GM18873 (cell line): ENCODE data around the gene PGPEP1.
A peak's percentile ranks its signal among the peaks of the same experiment; 100 is the strongest.
"Not testable (repeated sequence)": the region's sequence is repeated elsewhere in the genome, so short reads cannot be mapped to it uniquely, and the experiment has no call there.

Source experiments
- ATAC-seq: cut with Tn5 transposase; IDR thresholded peaks from one replicate; pipeline ENCODE4 v1.9.1; 2021; ENCODE audit warnings: mild to moderate bottlenecking, moderate library complexity, moderate number of reproducible peaks; ENCODE audit not compliant: unreplicated experiment, low FRiP score

Gene PGPEP1

DNA sequence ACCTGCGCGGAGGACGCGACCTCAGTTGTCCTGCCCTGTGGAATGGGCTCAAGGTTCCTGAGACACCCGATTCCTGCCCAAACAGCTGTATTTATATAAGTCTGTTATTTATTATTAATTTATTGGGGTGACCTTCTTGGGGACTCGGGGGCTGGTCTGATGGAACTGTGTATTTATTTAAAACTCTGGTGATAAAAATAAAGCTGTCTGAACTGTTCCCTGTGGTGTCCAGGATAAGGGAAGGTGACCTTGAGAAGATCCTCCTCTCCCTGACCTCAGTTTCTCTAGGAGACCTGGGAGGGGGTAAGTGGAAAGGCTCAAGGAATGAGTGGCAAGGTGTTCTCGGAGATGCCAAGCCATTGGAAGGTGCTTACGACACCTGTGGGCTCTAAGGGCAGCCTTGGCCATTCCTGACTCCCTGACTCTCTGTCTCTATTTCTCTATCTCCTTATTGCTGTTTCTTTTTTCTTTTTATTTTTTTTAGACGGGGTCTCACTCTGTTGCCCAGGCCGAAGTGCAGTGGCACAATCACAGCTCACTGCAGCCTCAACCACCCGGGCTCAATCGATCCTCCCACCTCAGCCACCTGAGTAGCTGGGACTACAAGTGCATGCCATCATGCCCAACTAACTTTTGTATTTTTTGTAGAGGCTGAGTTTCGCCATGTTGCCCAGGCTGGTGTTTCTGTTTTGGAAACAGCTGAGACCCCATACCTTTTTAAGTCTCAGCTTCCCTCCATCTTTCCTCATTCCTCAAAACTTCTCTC is 48.7 kb downstream of the PGPEP1 start:
- no peak for ATAC-seq

DNA sequence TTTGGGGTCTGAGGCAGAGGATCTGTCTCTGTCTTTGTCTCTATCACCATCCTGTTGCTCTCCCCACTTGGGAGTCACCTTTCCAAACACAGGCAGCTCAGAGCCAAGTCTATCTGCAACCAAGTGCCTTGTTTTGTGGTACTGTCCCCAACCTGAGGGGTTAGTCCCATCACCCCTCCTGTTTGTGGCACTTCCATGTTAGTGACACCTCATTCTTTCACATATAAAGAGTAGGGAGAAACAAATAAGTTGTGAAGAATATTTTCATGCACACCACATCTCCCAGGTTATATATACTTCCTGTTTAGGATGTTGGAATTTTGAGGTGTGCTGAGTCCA is 49.3 kb downstream of the PGPEP1 start:
- no peak for ATAC-seq

DNA sequence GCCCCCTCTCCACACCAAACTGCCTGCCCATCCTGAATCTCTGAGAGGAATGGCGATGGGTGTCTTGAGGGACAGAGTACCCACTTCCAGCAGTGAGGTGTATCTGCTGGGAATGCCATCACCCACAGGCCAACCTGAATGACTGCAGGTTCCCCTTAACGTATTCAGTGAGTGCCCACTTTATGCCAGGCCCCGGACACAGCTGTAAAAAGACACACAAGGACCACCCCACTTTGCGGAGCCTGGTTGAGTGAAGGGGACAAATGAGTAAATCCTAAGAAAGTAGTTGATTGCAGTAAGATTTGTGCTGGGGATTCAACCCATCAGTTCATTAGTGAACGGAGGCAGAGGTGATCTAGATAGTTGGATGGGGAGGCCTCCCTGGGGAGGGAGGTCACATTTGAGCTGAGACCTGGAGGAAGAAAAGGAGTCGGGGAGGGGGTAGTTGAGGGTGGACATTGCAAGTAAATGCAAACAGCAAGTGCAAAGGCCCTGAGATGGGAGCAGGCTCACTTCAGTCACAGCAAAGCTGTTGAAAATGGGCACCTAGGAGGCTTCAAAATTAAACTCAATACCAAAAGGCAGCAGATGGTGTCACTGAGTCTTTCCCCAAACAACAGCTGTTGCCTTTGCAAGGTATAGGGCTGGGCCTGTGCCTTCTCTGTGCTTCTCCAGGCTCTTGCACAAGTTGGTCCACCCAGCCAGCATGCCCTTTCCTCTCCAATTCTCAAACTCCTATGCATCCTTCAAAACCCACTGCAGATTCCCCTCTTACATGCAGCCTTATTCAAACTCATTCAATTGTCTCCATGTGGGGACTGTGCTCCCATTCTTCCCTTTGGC is 49.9 kb downstream of the PGPEP1 start:
- no peak for ATAC-seq

DNA sequence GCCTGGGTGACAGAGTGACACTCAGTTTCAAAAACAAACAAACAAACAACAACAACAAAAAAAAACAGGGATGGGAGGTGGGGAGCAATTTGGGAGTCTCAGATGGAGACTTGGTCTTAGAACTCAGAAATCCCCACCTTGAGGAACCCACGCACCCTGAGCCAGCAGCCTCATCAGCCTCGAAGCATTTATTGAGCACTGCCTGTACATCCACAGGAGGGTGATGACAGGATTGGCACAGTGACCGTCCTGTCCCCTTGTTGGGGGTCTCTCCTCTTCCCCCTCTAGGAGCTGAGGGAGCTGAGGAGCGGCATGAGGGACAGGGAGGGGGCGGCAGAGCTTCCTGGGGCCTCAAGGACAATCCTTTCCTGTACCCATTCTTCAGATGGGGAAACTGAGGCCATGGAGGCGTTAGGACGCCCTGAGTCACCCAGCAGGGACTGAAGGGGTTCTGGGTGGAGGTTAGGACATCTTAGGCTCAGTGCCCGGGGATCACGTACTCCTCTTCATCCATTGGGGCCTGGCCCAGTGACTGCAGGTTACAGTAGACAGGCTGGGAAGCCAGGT is 51.2 kb downstream of the PGPEP1 start:
- ATAC-seq = no peak

DNA sequence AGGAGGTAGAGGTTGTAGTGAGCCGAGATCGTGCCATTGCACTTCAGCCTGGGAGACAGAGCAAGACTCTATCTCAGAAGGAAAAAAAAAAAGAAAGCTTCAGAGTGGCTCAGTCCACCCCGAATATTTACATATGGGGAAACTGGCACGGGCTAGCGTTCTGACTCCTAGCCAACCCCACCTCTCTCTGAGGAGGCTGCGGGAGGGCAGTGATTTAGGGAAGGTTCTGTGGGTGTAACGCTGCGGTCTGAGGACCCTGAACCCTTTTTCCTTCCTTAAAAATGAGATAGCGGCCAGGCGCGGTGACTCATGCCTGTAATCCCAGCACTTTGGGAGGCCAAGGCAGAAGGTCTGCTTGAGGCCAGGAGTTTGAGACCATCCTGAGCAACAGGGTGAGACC is 52.0 kb downstream of the PGPEP1 start:
- no peak for ATAC-seq

DNA sequence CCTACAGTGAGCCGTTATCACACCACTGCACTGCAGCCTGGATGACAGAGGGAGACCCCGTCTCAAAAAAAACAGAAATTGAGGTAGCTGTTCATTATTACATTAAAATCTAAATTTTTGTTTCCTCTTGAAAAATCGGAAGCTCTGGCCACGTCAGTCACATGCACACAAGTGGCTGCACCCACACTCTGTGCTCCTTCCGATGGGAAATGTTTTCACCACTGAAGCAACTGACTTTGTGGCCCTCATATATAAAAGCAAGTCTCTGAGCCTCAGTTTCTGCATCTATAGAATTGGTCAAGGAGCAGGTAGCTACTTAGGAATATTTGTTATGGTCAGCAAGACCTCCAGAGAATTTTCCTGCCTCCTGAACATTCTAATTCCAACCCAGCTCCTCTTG is 52.5 kb downstream of the PGPEP1 start:
- no peak for ATAC-seq

DNA sequence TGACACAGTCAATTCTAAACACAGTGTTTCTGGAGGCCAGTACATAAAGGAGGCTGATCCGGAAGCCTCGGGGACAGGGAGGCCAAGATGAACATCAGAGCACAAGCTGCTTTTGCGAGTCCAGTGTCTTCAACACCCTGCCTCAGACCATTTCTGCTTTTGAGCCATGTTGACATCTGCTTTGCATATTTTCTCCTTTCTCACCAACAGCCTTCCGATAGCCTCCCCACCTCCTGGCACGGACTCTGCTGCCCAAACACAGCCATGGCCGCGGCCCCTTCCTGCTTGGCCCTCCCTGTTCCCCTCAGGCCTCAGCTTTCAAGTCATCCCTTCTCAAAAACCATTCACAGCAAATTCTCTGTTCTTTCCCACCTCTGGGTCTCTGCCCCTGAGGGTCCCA is 53.4 kb downstream of the PGPEP1 start:
- no peak for ATAC-seq

DNA sequence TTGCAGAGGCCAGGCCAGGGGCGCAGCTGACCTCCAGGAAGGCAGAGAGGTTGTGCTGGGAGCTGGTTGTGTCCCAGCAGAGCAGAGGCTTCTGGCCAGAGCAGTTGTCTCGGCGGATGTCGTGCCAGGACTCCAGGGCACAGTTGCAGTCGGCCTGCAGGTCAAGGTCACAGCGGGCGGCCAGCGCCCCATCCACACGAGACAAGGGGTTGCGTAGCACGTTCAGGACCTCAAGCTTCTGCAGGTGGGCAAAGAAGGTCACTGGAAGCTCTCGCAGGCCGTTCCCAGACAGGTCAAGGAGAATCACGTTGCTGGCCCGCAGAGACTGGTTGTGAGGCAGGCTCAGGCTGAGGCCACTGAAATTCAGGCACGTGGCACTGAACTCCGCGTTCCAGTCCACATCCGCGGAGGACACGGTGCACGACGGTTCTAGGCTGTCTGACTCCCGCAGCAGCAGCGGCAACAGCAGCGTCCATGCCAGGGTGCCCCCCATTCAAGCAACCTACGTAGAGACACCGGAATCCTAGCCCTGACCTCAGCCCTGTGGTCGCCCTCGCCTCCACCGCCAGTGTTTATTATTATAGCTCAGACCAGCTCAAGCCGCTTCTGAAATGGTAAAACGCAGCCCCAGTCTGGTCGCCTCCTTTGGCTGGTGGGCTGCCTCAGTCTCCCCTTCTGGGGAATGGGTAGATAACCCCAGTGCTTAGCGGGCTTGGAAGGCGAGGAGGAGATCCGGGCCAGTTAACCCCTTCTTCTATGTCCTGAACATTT is 56.3 kb downstream of the PGPEP1 start:
- ATAC-seq = no peak

DNA sequence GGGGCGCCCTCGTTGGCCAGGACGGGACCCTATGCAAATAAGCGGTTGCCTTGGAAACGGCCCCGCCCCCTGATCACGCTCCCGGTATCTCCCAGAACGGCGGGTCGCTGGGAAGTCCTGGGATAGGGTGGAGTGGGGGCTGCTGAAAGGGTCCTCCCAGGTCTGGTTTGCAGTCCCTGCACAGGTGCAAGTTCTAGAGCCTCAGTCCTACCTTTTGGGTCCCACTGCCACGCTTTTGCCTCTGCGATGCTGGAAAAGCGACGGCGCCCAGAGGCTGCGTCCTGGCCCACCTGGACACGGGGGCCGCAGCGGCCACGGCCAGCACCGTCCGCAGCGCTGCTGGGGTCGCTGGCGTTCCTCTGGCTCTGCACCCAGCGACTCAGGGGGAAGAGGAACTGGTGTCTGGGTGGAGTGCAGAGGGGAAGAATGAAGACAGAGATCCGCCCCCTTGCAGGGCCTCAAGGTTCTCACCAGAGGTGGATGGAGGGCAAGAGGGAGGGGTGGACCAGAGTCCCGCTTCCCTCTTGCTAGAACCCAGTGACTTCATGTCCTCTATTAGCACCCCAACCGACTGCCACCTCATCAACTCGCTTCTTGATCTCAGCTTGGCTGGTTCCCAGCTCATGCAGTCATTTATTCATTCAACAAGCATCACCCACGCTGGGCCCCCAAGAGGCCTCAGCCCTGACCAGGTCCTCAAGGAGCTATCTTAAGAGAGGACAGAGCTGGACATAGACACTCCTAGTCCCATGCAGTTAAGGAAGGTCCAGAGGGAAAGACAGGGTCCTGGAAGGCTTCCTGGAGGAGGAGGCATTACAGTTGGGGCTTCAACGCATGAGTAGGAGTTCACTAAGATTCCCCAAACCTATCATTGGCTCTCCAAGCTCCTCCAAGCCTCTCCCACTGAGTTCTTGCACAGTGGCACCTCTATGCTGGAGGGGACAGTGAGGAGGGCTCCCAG is 57.1 kb downstream of the PGPEP1 start, which contains the start of gene LRRC25:
Gene LRRC25, minus strand, starts transcription at position 381 of the 961 bp plus-strand sequence. CDS start 659 bp downstream, outside the sequence.
- ATAC-seq = no peak

DNA sequence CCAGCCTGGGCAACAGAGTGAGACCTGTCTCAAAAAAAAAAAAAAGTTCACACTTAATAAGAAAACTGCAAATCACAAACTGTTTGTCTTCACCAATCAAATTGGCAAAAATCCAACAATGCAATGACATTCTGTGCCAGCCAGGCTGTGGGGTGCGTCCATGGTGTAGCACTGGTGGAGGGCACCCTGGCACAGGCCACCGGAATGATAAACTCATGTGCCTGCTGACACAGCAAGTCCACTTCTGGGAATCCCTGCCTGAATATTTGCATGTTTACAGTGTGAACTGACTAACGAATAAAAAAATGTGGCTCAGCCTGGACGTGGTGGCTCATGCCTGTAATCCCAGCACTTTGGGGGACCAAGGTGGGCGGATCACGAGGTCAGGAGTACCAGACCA is 58.6 kb downstream of the PGPEP1 start:
- no peak for ATAC-seq

DNA sequence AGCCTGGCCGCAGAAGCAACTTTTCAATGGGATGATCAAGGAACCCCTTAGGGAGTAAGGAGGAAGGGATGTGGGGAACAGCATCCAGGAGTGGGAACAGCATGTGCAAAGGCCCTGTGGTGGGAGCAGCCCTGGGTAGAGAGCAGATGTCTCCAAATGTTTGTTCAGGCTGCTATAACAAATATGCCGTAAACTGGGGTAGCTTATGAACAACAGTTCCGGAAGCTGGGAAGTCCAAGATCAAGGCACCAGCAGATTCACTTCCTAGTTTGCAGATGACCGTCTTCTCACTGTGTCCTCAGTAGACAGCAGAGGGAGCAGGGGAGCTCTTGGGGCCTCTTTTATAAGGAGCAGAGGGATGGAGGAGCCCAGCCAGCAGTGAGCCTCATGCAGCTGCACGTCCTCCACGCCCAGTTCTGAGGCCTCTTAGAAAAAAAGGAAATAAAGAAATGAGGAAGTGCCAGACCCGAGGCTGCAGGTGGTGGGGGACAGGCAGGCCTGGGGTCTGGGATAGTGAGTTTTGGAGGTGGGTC is 61.2 kb downstream of the PGPEP1 start:
- no peak for ATAC-seq

DNA sequence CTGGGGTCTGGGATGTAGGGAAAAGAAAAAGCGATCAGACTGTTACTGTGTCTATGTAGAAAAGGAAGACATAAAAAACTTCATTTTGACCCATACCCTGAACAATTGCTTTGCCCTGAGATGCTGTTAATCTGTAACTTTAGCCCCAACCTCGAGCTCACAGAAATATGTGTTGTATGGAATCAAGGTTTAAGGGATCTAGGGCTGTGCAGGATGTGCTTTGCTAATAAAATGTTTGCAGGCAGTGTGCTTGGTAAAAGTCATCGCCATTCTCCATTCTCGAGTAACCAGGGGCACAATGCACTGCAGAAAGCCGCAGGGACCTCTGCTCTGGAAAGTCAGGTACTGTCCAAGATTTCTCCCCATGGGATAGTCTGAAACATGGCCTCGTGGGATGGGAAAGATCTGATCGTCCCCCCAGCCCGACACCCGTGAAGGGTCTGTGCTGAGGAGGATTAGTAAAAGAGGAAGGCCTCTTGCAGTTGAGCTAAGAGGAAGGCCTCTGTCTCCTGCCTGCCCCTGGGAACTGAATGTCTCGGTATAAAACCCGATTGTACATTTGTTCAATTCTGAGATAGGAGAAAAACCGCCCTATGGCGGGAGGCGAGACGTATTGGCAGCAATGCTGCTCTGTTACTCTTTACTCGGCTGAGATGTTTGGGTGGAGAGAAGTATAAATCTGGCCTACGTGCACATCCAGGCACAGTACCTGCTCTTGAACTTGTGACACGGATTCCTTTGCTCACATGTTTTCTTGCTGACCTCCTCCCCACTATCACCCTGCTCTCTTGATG is 62.3 kb downstream of the PGPEP1 start:
- not testable (repeated sequence) for ATAC-seq

DNA sequence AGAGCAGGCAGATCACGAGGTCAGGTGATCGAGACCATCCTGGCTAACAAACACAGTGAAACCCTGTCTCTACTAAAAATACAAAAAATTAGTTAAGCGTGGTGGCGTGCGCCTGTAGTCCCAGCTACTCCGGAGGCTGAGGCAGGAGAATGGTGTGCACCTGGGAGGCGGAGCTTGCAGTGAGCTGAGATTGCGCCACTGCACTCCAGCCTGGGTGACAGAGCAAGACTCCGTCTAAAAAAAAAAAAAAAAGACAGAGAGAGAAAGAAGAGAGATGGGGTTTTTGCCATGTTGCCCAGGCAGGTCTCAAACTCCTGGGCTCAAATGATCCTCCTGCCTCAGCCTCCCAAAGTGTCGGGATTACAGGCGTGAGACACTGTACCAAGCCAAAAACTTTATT is 65.4 kb downstream of the PGPEP1 start:
- not testable (repeated sequence) for ATAC-seq

DNA sequence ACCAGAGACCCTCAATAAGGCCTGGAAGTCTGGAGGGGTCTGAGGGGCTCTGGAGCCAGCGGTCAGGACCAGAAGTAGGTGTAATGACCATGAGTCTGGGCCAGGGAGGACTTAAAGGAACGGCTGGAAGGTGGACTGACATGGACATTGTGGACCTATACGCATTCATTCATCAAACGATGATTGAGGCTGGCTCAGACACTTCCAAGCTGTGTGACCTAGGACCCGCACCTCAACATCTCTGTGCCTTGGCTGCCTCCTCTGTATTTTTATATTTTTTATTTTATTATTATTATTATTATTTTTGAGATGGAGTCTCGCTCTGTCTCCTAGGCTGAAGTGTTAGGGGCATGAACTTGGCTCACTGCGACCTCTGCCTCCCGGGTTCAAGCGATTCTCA is 66.4 kb downstream of the PGPEP1 start:
- no peak for ATAC-seq

DNA sequence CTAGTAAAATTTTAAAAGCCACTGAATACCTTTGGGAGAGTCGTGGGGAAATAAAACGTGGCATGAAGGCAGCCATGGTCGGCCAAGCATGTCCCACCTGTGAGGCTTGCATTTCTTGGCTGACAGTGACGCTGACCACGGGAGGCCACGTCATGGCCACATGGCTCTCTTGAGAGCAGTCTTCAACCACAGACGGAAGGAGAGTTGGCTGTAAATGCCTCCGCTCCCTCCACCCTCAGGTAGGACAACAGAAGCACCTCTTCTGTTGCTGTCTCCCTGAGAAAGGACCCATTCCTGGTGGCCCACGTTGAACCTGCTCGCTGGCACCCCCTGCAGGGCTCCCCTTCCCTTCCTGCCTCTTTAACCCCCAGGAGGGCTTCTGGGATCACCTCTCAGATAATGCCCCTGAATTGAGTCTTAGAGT is 67.7 kb downstream of the PGPEP1 start:
- peak; percentile 53 for ATAC-seq

DNA sequence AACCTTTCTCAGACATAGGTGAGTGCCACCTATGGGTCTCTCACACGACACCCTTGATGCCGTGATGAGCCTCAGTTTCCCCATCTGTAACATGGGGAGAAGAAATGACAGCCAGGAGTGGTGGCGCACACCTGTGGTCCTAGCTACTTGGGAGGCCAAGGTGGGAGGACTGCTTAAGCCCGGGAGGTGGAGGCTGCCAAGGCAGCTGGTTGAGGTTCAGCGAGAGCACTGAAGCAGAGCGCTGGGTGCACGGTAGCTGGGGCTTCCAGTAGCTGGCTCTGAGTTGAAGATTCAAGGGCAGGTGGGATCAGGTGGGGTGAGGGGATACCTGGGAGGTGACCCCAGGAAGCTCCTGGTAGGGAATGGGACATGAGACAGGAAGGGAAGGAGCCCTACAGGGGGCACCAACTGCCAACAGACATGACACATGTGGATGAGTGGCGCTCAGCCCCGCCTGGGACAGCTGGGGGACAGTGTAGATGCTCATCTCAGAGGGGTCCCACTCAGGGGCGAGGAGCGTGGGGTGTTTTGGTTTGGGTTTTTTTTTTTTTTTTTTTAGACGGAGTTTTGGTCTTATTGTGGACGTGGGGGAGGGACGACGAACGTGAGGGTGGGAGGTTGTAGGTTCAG is 72.3 kb downstream of the PGPEP1 start:
- no peak for ATAC-seq

DNA sequence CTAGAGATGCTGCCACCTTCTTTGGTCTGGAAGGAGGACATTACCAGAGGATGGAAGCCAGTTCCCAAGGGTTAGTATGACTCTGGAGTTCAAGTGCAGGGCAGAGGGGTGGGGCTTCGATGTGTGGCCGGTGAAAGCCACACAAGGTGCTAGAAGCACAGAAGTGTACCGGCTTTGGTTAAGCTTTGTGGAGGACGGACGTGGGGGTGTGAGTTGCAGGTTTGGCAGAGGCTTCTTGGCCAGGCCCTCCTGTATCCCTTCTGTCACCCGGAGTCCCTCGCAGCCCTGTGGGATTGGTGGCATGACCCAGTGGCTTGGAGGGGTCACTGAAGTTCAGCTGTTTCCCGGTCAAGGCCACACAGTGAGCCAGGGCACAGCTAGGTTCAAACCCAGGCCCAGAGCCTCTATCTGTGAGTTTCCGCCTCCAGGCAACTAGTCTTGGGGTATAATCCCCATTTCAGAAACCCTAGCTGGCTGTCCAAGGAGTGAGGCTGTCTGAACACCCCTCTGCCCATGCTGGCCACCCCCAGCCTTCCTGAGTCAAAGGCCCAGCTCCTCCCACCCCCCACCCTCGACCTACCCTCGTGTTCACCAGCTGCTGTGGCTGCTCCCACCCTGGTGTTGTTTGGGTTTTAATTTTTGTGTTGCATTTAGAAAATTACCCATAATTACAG is 74.2 kb downstream of the PGPEP1 start:
- no peak for ATAC-seq
